HepG2 (cell line): Measurements from ENCODE around the gene COA1. TPM values are rescaled to one million over a fixed set of nuclear protein-coding genes. Genes with fewer than 3 reads are reported as not detected.

Source experiments
- ASH2L ChIP-seq: fragments of 300-600, 200-600 bp; sonication (generic); IDR thresholded peaks from 2 replicates; pipeline ENCODE4 v1.7.0; 2017; ENCODE audit warnings: low read depth, mild to moderate bottlenecking, moderate library complexity, mixed read lengths, low read length; ENCODE audit not compliant: insufficient read length
- CCAR2 ChIP-seq: fragments of 200-400 bp; formaldehyde crosslinking; optimal IDR thresholded peaks from 2 replicates; pipeline ENCODE3; 2018; ENCODE audit warnings: low read depth, mild to moderate bottlenecking, low read length, moderate library complexity
- FOXJ3 ChIP-seq: sonication (generic); formaldehyde crosslinking; IDR thresholded peaks from 2 replicates; pipeline ENCODE4 v1.4.0; 2020; ENCODE audit warnings: missing genetic modification reagents, mild to moderate bottlenecking, borderline replicate concordance
- GZF1 ChIP-seq: sonication (generic); formaldehyde crosslinking; IDR thresholded peaks from 2 replicates; pipeline ENCODE4 v1.5.1; 2020; ENCODE audit warnings: mild to moderate bottlenecking, missing genetic modification reagents
- HNF1A ChIP-seq, 2 experiments: sonication (generic) in 1 of 2; formaldehyde crosslinking in 1 of 2; IDR thresholded peaks; 2 replicates each; pipeline versions ENCODE4 v1.4.0 to v1.6.1; 2016 to 2020; ENCODE audit warnings: borderline replicate concordance in 1 of 2, low read depth in 1 of 2, mild to moderate bottlenecking in 1 of 2, missing genetic modification reagents in 1 of 2
- KLF11 ChIP-seq: IDR thresholded peaks from 2 replicates; pipeline ENCODE4 v1.6.1; 2016; ENCODE audit warnings: missing compliant biosample characterization
- KLF13 ChIP-seq: sonication (generic); formaldehyde crosslinking; IDR thresholded peaks from 2 replicates; pipeline ENCODE4 v1.4.0; 2020; ENCODE audit warnings: mild to moderate bottlenecking, missing genetic modification reagents
- MAFG ChIP-seq: sonication (generic); formaldehyde crosslinking; IDR thresholded peaks from 2 replicates; pipeline ENCODE4 v1.5.1; 2020; ENCODE audit warnings: mild to moderate bottlenecking, missing genetic modification reagents
- MED8 ChIP-seq: sonication (generic); formaldehyde crosslinking; IDR thresholded peaks from 2 replicates; pipeline ENCODE4 v1.8.1; 2023; ENCODE audit warnings: mild to moderate bottlenecking, missing genetic modification reagents; ENCODE audit not compliant: insufficient replicate concordance
- MYC ChIP-seq: sonication (generic); formaldehyde crosslinking; IDR thresholded peaks from 2 replicates; pipeline ENCODE4 v1.9.0; 2021; ENCODE audit warnings: missing genetic modification reagents, borderline replicate concordance
- PAX8 ChIP-seq: sonication (generic); formaldehyde crosslinking; IDR thresholded peaks from 2 replicates; pipeline ENCODE4 v1.8.0; 2022; ENCODE audit warnings: mild to moderate bottlenecking, missing genetic modification reagents, borderline replicate concordance
- PRPF4 ChIP-seq: fragments of 200-400 bp; formaldehyde crosslinking; IDR thresholded peaks from 2 replicates; pipeline ENCODE4 v1.6.1; 2016; ENCODE audit warnings: low read length, low read depth; ENCODE audit not compliant: poor library complexity, severe bottlenecking
- RBM39 ChIP-seq: fragments of 200-400 bp; formaldehyde crosslinking; IDR thresholded peaks from one replicate; pipeline ENCODE4 v1.6.1; 2018; ENCODE audit warnings: antibody characterized with exemption, mild to moderate bottlenecking, low read depth, low read length; ENCODE audit not compliant: poor library complexity, severe bottlenecking
- SALL2 ChIP-seq: sonication (generic); formaldehyde crosslinking; IDR thresholded peaks from 2 replicates; pipeline ENCODE4 v1.8.1; 2023; ENCODE audit warnings: mild to moderate bottlenecking, missing genetic modification reagents, inconsistent platforms
- SMAD1 ChIP-seq: sonication (generic); formaldehyde crosslinking; IDR thresholded peaks from 2 replicates; pipeline ENCODE4 v1.4.0; 2020; ENCODE audit warnings: missing genetic modification reagents, low read depth, mild to moderate bottlenecking, borderline replicate concordance
- TBL1XR1 ChIP-seq: fragments of 150-350 bp; IDR thresholded peaks from 2 replicates; pipeline ENCODE4 v1.6.1; 2014; ENCODE audit warnings: borderline replicate concordance, low read length; ENCODE audit not compliant: partially characterized antibody
- TMF1 ChIP-seq: sonication (generic); formaldehyde crosslinking; IDR thresholded peaks from 2 replicates; pipeline ENCODE4 v1.8.1; 2022; ENCODE audit warnings: low read depth, missing genetic modification reagents
- U2AF1 ChIP-seq: fragments of 200-400 bp; formaldehyde crosslinking; optimal IDR thresholded peaks from 2 replicates; pipeline ENCODE3; 2017; ENCODE audit warnings: mild to moderate bottlenecking, low read depth, low read length
- ZBTB25 ChIP-seq: IDR thresholded peaks from 2 replicates; pipeline ENCODE4 v1.6.1; 2018; ENCODE audit warnings: missing genetic modification reagents
- ZNF326 ChIP-seq: sonication (generic); formaldehyde crosslinking; IDR thresholded peaks from 2 replicates; pipeline ENCODE4 v1.4.0; 2020; ENCODE audit warnings: missing genetic modification reagents, borderline replicate concordance
- ZNF484 ChIP-seq: sonication (generic); formaldehyde crosslinking; IDR thresholded peaks from 2 replicates; pipeline ENCODE4 v1.5.1; 2020; ENCODE audit warnings: mild to moderate bottlenecking, low read depth, missing genetic modification reagents, borderline replicate concordance
- ZNF639 ChIP-seq: conservative IDR thresholded peaks from 2 replicates; pipeline ENCODE4 v1.6.1; 2018; ENCODE audit warnings: missing genetic modification reagents
- polyA plus RNA-seq, 8 experiments: library from polyadenylated mRNA; depleted of rRNA in 3 of 8; stranded (reverse) in 7 of 8; unstranded in 1 of 8; fragments of >200 nt; fragmentation: Illumina TruSeq in 4 of 8; extraction: Trizol in 4 of 8; gene quantifications; 2 replicates each; pipeline versions ENCODE4 v1.2.1 to v1.2.3, GENCODE V29; 2011 to 2016; ENCODE audit warnings: low read depth in 4 of 8, missing spikeins in 1 of 8, mixed read lengths in 1 of 8; ENCODE audit not compliant: insufficient read depth in 1 of 8
- total RNA-seq, 5 experiments: library from RNA; depleted of rRNA; stranded (reverse); fragments of >200 nt; fragmentation: Illumina TruSeq; extraction: Trizol; gene quantifications; 2 replicates each; pipeline ENCODE4 v1.2.3, GENCODE V29; 2016; ENCODE audit warnings: low read depth in 1 of 5

COA1 gene
- total and polyA plus RNA-seq, 2 of the 13 experiments (the other 11 are each of a cell fraction or from before 2014, with no cell fraction given): 33.2 to 65.7 TPM

GRCh38 chr7:43769791-43770465 lies 40.6 kb upstream of the COA1 start (continued):
- TF ChIP-seq GZF1 (CRISPR knock-in tag): no peak
- TF ChIP-seq RBM39: no peak
- TF ChIP-seq ZNF484 (CRISPR knock-in tag): no peak
- TF ChIP-seq SALL2 (CRISPR knock-in tag): peak; percentile 93
- no peak for TF ChIP-seq PRPF4
- no peak for TF ChIP-seq ZNF639 (CRISPR knock-in tag)
- no peak for TF ChIP-seq ZNF326 (CRISPR knock-in tag)
- TF ChIP-seq ASH2L: peak; percentile 75
- TF ChIP-seq PAX8 (CRISPR knock-in tag): no peak
- TF ChIP-seq KLF11 (CRISPR knock-in tag): no peak
- peak; percentile 64; the same call in 1 of the 2 replicates for TF ChIP-seq ZBTB25 (CRISPR knock-in tag)
- no peak for TF ChIP-seq TMF1 (CRISPR knock-in tag)
- TF ChIP-seq U2AF1: no peak
- TF ChIP-seq FOXJ3: peak; percentile 82; the same call in 1 of the 2 replicates
- TF ChIP-seq KLF13: no peak
- peak; percentile 71 for TF ChIP-seq MED8
- no peak for TF ChIP-seq CCAR2
- no peak for TF ChIP-seq TBL1XR1
- no peak for TF ChIP-seq MAFG (CRISPR knock-in tag)
- no peak for TF ChIP-seq SMAD1 (CRISPR knock-in tag)
- TF ChIP-seq HNF1A (IDR thresholded peaks at IDR 0.05; ENCODE audit: low read depth): peak; percentile 71; the same call in 1 of the 2 replicates
- TF ChIP-seq HNF1A (CRISPR knock-in tag; IDR thresholded peaks at IDR 0.05; ENCODE audit: borderline replicate concordance): peak; percentile 92
- TF ChIP-seq MYC (CRISPR knock-in tag): peak; percentile 62; the same call in 1 of the 2 replicates
